ENCODE measurements around the gene ECE1. TPM values are rescaled to one million over a fixed set of nuclear protein-coding genes. Genes with fewer than 3 reads are reported as not detected.
A peak's percentile ranks its signal among the peaks of the same experiment; 100 is the strongest.

Gene ECE1
- total and polyA plus RNA-seq, 2 of the 13 experiments (the other 11 are each of a cell fraction or from before 2014, with no cell fraction given): 13.5 to 21.2 TPM

- CTCF ChIA-PET (ENCODE audit: low intra/inter-chr PET ratio, low total read pairs): no interaction called here
- no peak for ATAC-seq
- in situ Hi-C loops (cut with HindIII; ENCODE audit: extremely low pct_ligation_motif_present, low pct_unique_long_range_greater_than_20kb): no loop called here
- TF ChIP-seq, protein P1, sequence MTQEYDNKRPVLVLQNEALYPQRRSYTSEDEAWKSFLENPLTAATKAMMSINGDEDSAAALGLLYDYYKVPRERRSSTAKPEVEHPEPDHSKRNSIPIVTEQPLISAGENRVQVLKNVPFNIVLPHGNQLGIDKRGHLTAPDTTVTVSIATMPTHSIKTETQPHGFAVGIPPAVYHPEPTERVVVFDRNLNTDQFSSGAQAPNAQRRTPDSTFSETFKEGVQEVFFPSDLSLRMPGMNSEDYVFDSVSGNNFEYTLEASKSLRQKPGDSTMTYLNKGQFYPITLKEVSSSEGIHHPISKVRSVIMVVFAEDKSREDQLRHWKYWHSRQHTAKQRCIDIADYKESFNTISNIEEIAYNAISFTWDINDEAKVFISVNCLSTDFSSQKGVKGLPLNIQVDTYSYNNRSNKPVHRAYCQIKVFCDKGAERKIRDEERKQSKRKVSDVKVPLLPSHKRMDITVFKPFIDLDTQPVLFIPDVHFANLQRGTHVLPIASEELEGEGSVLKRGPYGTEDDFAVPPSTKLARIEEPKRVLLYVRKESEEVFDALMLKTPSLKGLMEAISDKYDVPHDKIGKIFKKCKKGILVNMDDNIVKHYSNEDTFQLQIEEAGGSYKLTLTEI (CRISPR knock-in tag; conservative IDR thresholded peaks at IDR 0.05): no peak
- no peak for TF ChIP-seq BCLAF1 (IDR thresholded peaks at IDR 0.05)
- no peak for TF ChIP-seq ZNF121 (CRISPR knock-in tag; IDR thresholded peaks at IDR 0.05)
- no peak for TF ChIP-seq HES4 (CRISPR knock-in tag; IDR thresholded peaks at IDR 0.05; ENCODE audit: borderline replicate concordance)
- no peak for TF ChIP-seq ZNF891 (CRISPR knock-in tag; IDR thresholded peaks at IDR 0.05)
- no peak for TF ChIP-seq ZNF24 (IDR thresholded peaks at IDR 0.05)
- TF ChIP-seq ZNF777 (CRISPR knock-in tag; IDR thresholded peaks at IDR 0.05): no peak
- TF ChIP-seq ZNF503 (CRISPR knock-in tag; IDR thresholded peaks at IDR 0.05): no peak
- no peak for TF ChIP-seq ZNF354B (CRISPR knock-in tag; IDR thresholded peaks at IDR 0.05)
- no peak for TF ChIP-seq UBTF (CRISPR knock-in tag; IDR thresholded peaks at IDR 0.05)
- no peak for TF ChIP-seq GZF1 (CRISPR knock-in tag; IDR thresholded peaks at IDR 0.05)
- TF ChIP-seq, protein P2, sequence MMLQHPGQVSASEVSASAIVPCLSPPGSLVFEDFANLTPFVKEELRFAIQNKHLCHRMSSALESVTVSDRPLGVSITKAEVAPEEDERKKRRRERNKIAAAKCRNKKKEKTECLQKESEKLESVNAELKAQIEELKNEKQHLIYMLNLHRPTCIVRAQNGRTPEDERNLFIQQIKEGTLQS (CRISPR knock-in tag; IDR thresholded peaks at IDR 0.05): no peak
- TF ChIP-seq FOXA1 (IDR thresholded peaks at IDR 0.05): no peak
- TF ChIP-seq FOXA1 (CRISPR knock-in tag; IDR thresholded peaks at IDR 0.05): no peak
- TF ChIP-seq EED (CRISPR knock-in tag; IDR thresholded peaks at IDR 0.05): no peak
- no peak for TF ChIP-seq THAP11 (CRISPR knock-in tag; IDR thresholded peaks at IDR 0.05)
- no peak for TF ChIP-seq ZNF660 (CRISPR knock-in tag; IDR thresholded peaks at IDR 0.05; ENCODE audit: borderline replicate concordance, low read depth)
- TF ChIP-seq ZNF790 (CRISPR knock-in tag; IDR thresholded peaks at IDR 0.05; ENCODE audit: borderline replicate concordance): no peak
Measured at GRCh38 chr1:21330544-21330943, 40.3 kb upstream of the ECE1 start.

More at GRCh38 chr1:21330544-21330943, 40.3 kb upstream of the ECE1 start:
- WGBS (ENCODE audit: low lambda C conversion rate): 95% methylated on average over 2 of the region's 2 CpGs
- Histone ChIP-seq H3K4me2 (ENCODE audit: low read depth, low read length) (no peak overlapping the region), H3K79me2 (ENCODE audit: insufficient read depth, low read length) (peaks cover 11% of the 10 kb centered on the region), H3K4me3 (replicated peaks in 1 of 3; ENCODE audit: insufficient read depth in 1 of 3, low read depth in 2 of 3, low read length in 3 of 3) (no peak overlapping the region), H3K4me1 (ENCODE audit: insufficient read depth, low read length) (peaks cover 94% of the 10 kb centered on the region), H4K20me1 (ENCODE audit: insufficient read depth, low read length) (no peaks in the 10 kb centered on the region), H3K27me3 (ENCODE audit: control insufficient read depth in 1 of 2, insufficient read depth in 2 of 2, low read length in 2 of 2) (no peaks in the 10 kb centered on the region), H3K36me3 (replicated peaks in 1 of 2; ENCODE audit: control insufficient read depth in 1 of 2, insufficient read depth in 2 of 2, low read length in 2 of 2) (no peaks in the 10 kb centered on the region), H3K9me3 (ENCODE audit: low read length) (no peaks in the 10 kb centered on the region), H3K27ac (ENCODE audit: extremely low read length, insufficient read depth, low read length) (peak overlapping the region; percentile 6), H3K9ac (ENCODE audit: insufficient read depth, low read depth, low read length) (peak overlapping the region; percentile 27), H2AFZ (ENCODE audit: low read length) (no peak overlapping the region)
- FAIRE-seq (no peak), DNase-seq (ENCODE audit: low spot score) (no peak)
- POLR2A ChIA-PET: interaction anchor here (1.7 kb wide), 1 partner anchor 59 kb away, joined by 5 read pairs; no protein-coding TSS in a partner anchor
- BruUV-seq (replicated peaks): no TSS peak
- intact Hi-C loops (cut with micrococcal nuclease; ENCODE audit: unreplicated experiment): no loop called here

Measured in HepG2 (cell line).